ENCODE results near the gene ZNF32.
A peak's percentile ranks its signal among the peaks of the same experiment; 100 is the strongest.
"Not testable (repeated sequence)": the region's sequence is repeated elsewhere in the genome, so short reads cannot be mapped to it uniquely, and the experiment has no call there.

Gene ZNF32

GRCh38 chr10:43679509-43679908 is 30.8 kb upstream of the ZNF32 start:
- peak; percentile 70 for DNase-seq

GRCh38 chr10:43678654-43679053 is 30.0 kb upstream of the ZNF32 start:
- no peak for DNase-seq

GRCh38 chr10:43676901-43677300 is 28.2 kb upstream of the ZNF32 start:
- DNase-seq = no peak

GRCh38 chr10:43676331-43676730 is 27.6 kb upstream of the ZNF32 start:
- DNase-seq = no peak

- DNase-seq = no peak
These were observed 26.0 kb upstream of the ZNF32 start for GRCh38 chr10:43674553-43675210.

GRCh38 chr10:43673471-43673870 is 24.8 kb upstream of the ZNF32 start:
- DNase-seq = no peak

GRCh38 chr10:43671659-43672531 is 23.2 kb upstream of the ZNF32 start:
- peak; percentile 70 for DNase-seq

- no peak for DNase-seq
These were observed 20.7 kb upstream of the ZNF32 start for GRCh38 chr10:43669386-43669785.

GRCh38 chr10:43667761-43668386 is 19.2 kb upstream of the ZNF32 start:
- no peak for DNase-seq

- peak; percentile 58 for DNase-seq
These were observed 18.6 kb upstream of the ZNF32 start for GRCh38 chr10:43667317-43667731.

GRCh38 chr10:43666552-43666951 is 17.9 kb upstream of the ZNF32 start:
- no peak for DNase-seq

GRCh38 chr10:43665054-43665453 is 16.4 kb upstream of the ZNF32 start:
- no peak for DNase-seq

GRCh38 chr10:43658227-43658626 is 9.5 kb upstream of the ZNF32 start:
- DNase-seq = no peak

- DNase-seq = no peak
These were observed 6.6 kb upstream of the ZNF32 start for GRCh38 chr10:43655311-43655710.

GRCh38 chr10:43653746-43654145 is 5.1 kb upstream of the ZNF32 start:
- DNase-seq = no peak

- DNase-seq = no peak
These were observed 473 bp upstream of the ZNF32 start for GRCh38 chr10:43649185-43649523.

GRCh38 chr10:43648095-43648397 is 635 bp downstream of the ZNF32 start:
- DNase-seq = no peak

- no peak for DNase-seq
These were observed 1.1 kb downstream of the ZNF32 start for GRCh38 chr10:43647576-43647975.

GRCh38 chr10:43645866-43646265 is 2.8 kb downstream of the ZNF32 start:
- no peak for DNase-seq

- no peak for DNase-seq
These were observed 4.4 kb downstream of the ZNF32 start for GRCh38 chr10:43644252-43644651.

- DNase-seq = no peak
These were observed 8.1 kb downstream of the ZNF32 start for GRCh38 chr10:43640603-43641002.

- not testable (repeated sequence) for DNase-seq
These were observed 12.9 kb downstream of the ZNF32 start for GRCh38 chr10:43635816-43636215.

- no peak for DNase-seq
These were observed 19.7 kb downstream of the ZNF32 start for GRCh38 chr10:43628956-43629355.

- no peak for DNase-seq
These were observed 20.7 kb downstream of the ZNF32 start for GRCh38 chr10:43627942-43628341.
